Fibroblast of lung (primary cell): ENCODE results near the gene NFIC.

ENCODE experiments used
- EZH2 ChIP-seq: IDR thresholded peaks from 2 replicates; pipeline ENCODE4 v1.5.1; 2012; ENCODE audit warnings: low read length, control low read depth, mild to moderate bottlenecking; ENCODE audit errors: missing control alignments
- TF ChIP-seq, protein P1 (sequence below), 2 donors: IDR thresholded peaks in 1 of 2; conservative IDR thresholded peaks in 1 of 2; 1 replicate in 1 of 2; 2 replicates in 1 of 2; pipeline ENCODE4 v1.5.1; 2011 to 2012; ENCODE audit warnings: low read length in 2 of 2, control low read depth in 1 of 2, inconsistent platforms in 1 of 2, low read depth in 1 of 2, mild to moderate bottlenecking in 1 of 2

DNA sequence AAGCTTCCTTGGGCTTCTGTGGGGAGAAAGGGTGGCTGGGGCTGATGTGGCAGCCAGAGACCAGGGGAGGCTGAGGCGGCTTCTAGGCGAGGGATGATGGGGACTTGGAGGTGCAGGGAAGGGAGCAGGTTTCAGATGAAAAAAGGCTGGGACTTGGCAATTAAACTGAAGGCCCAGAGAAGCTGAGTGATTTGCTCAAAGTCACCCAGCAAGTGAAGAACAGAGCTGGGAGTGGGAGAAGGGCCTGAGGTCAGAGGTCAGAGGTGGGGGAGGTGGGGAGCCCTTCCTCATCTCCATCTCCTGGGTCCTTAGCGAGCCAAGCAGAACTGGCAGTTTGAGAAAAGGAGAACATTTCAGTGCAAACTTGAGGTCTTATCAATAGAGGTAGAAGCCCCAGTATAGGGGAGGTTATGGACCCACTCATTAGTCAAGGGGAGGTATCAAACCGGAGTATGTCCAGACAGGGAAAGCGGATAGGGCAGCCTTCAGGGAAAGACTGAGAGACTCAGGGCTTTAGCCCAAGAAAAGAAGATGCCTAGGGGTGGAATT, 49.6 kb upstream of the NFIC start:
- TF ChIP-seq, protein P1, sequence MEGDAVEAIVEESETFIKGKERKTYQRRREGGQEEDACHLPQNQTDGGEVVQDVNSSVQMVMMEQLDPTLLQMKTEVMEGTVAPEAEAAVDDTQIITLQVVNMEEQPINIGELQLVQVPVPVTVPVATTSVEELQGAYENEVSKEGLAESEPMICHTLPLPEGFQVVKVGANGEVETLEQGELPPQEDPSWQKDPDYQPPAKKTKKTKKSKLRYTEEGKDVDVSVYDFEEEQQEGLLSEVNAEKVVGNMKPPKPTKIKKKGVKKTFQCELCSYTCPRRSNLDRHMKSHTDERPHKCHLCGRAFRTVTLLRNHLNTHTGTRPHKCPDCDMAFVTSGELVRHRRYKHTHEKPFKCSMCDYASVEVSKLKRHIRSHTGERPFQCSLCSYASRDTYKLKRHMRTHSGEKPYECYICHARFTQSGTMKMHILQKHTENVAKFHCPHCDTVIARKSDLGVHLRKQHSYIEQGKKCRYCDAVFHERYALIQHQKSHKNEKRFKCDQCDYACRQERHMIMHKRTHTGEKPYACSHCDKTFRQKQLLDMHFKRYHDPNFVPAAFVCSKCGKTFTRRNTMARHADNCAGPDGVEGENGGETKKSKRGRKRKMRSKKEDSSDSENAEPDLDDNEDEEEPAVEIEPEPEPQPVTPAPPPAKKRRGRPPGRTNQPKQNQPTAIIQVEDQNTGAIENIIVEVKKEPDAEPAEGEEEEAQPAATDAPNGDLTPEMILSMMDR (conservative IDR thresholded peaks at IDR 0.05 in 1 of 2, IDR thresholded peaks at IDR 0.05 in 1 of 2; ENCODE audit: low read depth in 1 of 2, low read length in 2 of 2) = no peak
- TF ChIP-seq EZH2 = no peak
